Adipocyte (in vitro differentiated cells): ENCODE data around the gene LTBP3.

ENCODE experiments used
- DNase-seq: peaks from one replicate; pipeline ENCODE4 v3.0.0-alpha.2; 2015; ENCODE audit warnings: low read depth
- H3K27me3 ChIP-seq: replicated peaks from 2 replicates; pipeline ENCODE4 v1.7.0; 2013; ENCODE audit warnings: mild to moderate bottlenecking, low read length, moderate library complexity; ENCODE audit not compliant: control insufficient read depth, insufficient read depth
- H3K36me3 ChIP-seq: 2 replicates; pipeline ENCODE4 v1.7.0; 2013; ENCODE audit warnings: low read length, mild to moderate bottlenecking, moderate library complexity; ENCODE audit not compliant: control insufficient read depth, insufficient read depth, severe bottlenecking
- H3K4me1 ChIP-seq: 2 replicates; pipeline ENCODE4 v1.7.0; 2013; ENCODE audit warnings: mild to moderate bottlenecking, low read length, moderate library complexity; ENCODE audit not compliant: control insufficient read depth, insufficient read depth
- H3K4me3 ChIP-seq: 2 replicates; pipeline ENCODE4 v1.7.0; 2013; ENCODE audit warnings: mild to moderate bottlenecking, low read length, moderate library complexity
- H3K9ac ChIP-seq: 2 replicates; pipeline ENCODE4 v1.7.0; 2013; ENCODE audit warnings: mild to moderate bottlenecking, low read length, moderate library complexity
- H3K9me3 ChIP-seq: 2 replicates; pipeline ENCODE4 v1.7.0; 2013; ENCODE audit warnings: mild to moderate bottlenecking, low read length, moderate library complexity; ENCODE audit not compliant: control insufficient read depth

The LTBP3 gene

GRCh38 chr11:65592858-65593517, 34.8 kb upstream of the LTBP3 start:
- H3K9ac ChIP-seq: no peak overlapping the region
- no peaks in the 10 kb centered on the region for H3K9me3 ChIP-seq
- no peaks in the 10 kb centered on the region for H3K27me3 ChIP-seq
- no peak overlapping the region for H3K4me3 ChIP-seq
- H3K4me1 ChIP-seq: peaks cover 20% of the 10 kb centered on the region
- H3K36me3 ChIP-seq: peaks cover 12% of the 10 kb centered on the region
- no peak for DNase-seq

DNA sequence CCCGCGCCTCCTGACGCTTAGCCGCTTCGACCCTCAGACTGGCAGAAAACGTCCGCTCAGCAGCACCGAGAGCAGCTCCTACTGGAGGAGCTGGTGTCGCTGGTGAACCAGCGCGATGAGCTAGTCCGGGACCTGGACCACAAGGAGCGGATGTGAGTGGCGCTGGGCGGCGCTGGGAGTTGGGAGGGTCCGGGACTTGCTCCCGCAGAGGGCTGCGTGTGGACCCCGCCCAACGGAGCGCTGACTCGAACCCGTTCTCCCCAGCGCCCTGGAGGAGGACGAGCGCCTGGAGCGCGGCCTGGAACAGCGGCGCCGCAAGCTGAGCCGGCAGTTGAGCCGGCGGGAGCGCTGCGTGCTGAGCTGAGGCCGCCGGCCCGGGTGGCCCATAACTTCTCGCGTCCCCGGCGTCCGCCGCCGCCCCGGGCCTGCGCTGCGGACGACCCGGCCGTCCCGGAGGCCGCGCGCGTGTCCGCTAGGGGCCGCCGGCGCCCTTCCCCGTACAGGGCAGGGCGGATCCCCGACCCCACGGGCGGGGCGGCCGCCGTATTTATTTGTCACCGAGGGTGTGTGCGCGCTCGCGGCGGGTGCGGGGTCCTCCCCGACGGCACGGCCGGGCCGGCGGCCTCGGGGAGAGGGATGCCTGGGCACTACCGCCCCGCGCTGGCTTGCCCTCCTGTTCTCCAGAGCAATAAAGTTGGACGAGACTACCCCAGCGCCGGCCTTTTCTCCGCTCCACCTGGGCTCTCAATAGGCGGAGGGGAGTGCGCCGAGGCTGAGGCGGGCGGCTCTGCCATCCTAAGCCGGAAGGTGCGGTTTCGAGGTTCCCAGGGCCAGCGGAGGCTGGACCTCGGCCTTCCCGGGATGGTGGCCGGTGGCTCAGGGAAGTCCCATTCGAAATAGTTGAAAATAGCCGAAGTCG, 34.0 kb upstream of the LTBP3 start:
- Histone ChIP-seq H3K9ac (no peak overlapping the region), H3K4me1 (peaks cover 28% of the 10 kb centered on the region), H3K27me3 (no peaks in the 10 kb centered on the region), H3K9me3 (no peaks in the 10 kb centered on the region), H3K36me3 (peaks cover 7% of the 10 kb centered on the region), H3K4me3 (no peak overlapping the region)
- DNase-seq: peak; percentile 59

GRCh38 chr11:65590240-65590738, 32.1 kb upstream of the LTBP3 start:
- DNase-seq: no peak
- Histone ChIP-seq H3K27me3 (no peaks in the 10 kb centered on the region), H3K4me3 (no peak overlapping the region), H3K4me1 (peaks cover 24% of the 10 kb centered on the region), H3K36me3 (peaks cover 7% of the 10 kb centered on the region), H3K9me3 (no peaks in the 10 kb centered on the region), H3K9ac (no peak overlapping the region)

DNA sequence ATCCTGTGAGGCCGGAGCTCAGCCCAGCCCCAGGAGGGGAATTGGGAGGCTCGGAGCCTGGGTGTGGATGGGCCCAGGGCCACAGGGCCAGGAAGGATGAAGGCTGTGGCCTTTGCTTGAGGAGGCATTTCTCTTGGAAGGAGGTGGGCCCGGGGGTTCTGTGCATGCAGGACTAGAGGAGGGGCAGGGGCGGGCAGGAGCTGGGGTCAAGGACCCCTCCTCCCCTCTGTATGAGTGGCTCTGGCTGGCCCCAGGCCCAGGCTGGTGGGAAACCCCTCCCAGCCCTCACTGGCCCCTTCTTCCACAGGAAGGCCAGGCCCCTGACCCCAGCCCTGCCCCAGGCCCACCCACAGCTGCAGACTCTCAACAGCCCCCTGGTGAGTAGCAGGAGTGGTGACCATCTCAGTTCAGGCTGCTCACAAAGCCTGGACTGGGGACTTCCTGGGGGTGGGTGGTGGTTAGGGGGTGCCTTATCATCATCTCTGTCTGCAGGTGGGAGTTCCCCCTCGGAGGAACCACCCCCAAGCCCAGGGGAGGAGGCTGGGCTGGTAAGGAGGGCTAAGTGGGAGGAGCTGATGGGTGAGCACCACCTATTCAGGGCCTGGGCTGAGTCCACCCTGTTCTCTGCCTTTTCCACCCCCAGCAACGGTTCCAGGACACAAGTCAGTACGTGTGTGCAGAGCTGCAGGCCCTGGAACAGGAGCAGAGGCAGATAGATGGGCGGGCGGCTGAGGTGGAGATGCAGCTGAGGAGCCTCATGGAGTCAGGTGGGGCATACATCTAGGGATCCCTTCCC, 31.5 kb upstream of the LTBP3 start:
- no peak overlapping the region for H3K4me3 ChIP-seq
- no peak for DNase-seq
- no peaks in the 10 kb centered on the region for H3K27me3 ChIP-seq
- H3K4me1 ChIP-seq: peaks cover 19% of the 10 kb centered on the region
- H3K9me3 ChIP-seq: no peaks in the 10 kb centered on the region
- no peak overlapping the region for H3K9ac ChIP-seq
- peaks cover 7% of the 10 kb centered on the region for H3K36me3 ChIP-seq

DNA sequence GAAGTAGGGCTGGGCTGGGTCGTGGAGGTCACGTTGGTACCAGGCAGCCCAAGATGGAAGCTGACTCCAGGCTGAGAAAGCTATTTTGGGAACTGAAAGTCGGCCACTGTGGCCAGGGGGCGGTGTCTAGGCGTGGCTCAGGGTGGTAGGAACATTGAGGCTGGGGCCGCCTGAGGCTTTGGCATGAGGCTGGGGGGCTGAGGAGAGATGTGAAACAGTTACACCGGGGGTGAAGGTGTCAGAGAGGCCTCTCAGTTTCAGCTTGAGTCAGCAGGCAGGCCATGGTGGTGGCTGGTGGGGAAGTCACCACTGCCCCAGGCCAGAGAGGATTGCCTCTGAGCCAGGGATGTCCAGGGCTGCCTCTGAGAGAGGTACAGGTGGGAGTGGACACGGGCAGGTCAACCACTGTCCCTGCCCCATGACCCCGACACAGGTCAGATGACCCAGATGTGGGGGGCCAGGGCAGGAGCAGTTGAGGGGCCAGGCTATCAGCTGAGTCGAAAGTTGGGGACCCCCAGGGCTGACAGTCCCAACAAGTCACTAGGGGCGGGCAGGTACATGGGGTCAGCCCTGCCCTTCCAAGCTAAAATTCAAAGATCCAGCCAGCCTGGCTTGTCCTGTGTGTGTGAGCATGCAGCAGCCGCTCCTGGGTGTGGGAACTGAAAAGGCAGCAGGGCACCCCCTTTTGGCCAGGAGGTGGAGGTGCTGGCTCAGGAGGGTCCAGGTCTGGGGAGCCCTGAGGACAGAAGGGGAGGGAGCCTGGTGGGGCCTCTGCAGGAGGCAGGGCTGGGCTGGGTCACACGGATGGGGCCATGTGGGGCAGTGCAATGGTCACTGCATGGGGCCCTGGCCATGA, 30.3 kb upstream of the LTBP3 start:
- DNase-seq: peak; percentile 46
- no peaks in the 10 kb centered on the region for H3K9me3 ChIP-seq
- H3K4me1 ChIP-seq: peaks cover 19% of the 10 kb centered on the region
- peaks cover 13% of the 10 kb centered on the region for H3K36me3 ChIP-seq
- H3K27me3 ChIP-seq: no peaks in the 10 kb centered on the region
- peak overlapping the region; percentile 75 for H3K9ac ChIP-seq
- H3K4me3 ChIP-seq: no peak overlapping the region

GRCh38 chr11:65586676-65587075, 28.5 kb upstream of the LTBP3 start:
- H3K36me3 ChIP-seq: peaks cover 16% of the 10 kb centered on the region
- H3K27me3 ChIP-seq: no peaks in the 10 kb centered on the region
- H3K9ac ChIP-seq: peak overlapping the region; percentile 75
- DNase-seq: no peak
- no peak overlapping the region for H3K4me3 ChIP-seq
- H3K4me1 ChIP-seq: peaks cover 19% of the 10 kb centered on the region
- H3K9me3 ChIP-seq: no peaks in the 10 kb centered on the region

GRCh38 chr11:65586247-65586630, 28.1 kb upstream of the LTBP3 start:
- no peaks in the 10 kb centered on the region for H3K27me3 ChIP-seq
- H3K36me3 ChIP-seq: peaks cover 18% of the 10 kb centered on the region
- H3K9me3 ChIP-seq: no peaks in the 10 kb centered on the region
- H3K4me3 ChIP-seq: no peak overlapping the region
- DNase-seq: no peak
- no peak overlapping the region for H3K9ac ChIP-seq
- H3K4me1 ChIP-seq: peaks cover 19% of the 10 kb centered on the region

DNA sequence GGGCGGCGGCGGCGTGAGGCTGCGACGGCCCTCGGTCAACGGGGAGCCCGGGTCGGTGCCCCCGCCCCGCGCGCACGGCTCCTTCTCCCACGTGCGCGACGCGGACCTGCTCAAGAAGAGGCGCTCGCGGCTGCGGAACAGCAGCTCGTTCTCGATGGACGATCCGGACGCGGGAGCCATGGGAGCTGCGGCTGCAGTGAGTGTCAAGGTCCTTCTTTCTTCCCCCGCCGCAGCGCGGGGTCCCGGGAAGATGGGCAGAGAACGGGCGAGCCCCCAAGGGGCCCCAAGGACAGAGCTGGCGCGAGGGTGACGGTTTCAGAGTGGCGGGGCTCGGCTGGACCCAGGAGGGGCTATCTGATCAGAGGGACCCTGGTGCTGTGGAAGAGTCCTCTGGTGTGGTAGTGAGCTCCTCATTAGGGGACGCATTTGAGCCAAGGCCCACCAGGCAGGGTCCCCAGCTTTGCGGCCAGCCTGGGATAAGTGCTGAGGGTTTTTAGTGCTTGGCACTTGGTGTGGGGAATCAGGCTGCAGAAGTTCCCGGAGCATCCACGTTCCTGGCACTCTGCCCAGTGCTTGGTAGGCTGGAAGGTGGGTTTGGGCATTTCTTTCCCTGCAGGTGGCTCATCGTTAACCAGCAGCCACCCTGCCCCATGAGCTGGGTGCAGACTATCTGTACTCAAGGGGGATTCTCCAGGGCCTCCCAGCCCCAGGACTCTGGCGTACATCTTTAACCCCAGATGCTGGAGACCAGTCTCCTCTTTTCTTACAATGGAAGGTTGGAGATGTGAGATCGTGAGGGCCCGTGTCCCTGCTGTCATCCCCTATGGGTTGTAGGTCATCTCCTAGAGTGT, 27.5 kb upstream of the LTBP3 start:
- no peak overlapping the region for H3K9ac ChIP-seq
- H3K4me1 ChIP-seq: peaks cover 19% of the 10 kb centered on the region
- H3K27me3 ChIP-seq: no peaks in the 10 kb centered on the region
- no peak overlapping the region for H3K4me3 ChIP-seq
- peaks cover 18% of the 10 kb centered on the region for H3K36me3 ChIP-seq
- no peak for DNase-seq
- no peaks in the 10 kb centered on the region for H3K9me3 ChIP-seq

- Histone ChIP-seq H3K27me3 (no peaks in the 10 kb centered on the region), H3K4me1 (peaks cover 19% of the 10 kb centered on the region), H3K36me3 (peaks cover 18% of the 10 kb centered on the region), H3K9ac (no peak overlapping the region), H3K4me3 (no peak overlapping the region), H3K9me3 (no peaks in the 10 kb centered on the region)
- no peak for DNase-seq
These were observed 26.6 kb upstream of the LTBP3 start for GRCh38 chr11:65584723-65585171.

- Histone ChIP-seq H3K9me3 (no peaks in the 10 kb centered on the region), H3K4me1 (peaks cover 19% of the 10 kb centered on the region), H3K9ac (no peak overlapping the region), H3K27me3 (no peaks in the 10 kb centered on the region), H3K4me3 (no peak overlapping the region), H3K36me3 (peaks cover 19% of the 10 kb centered on the region)
- no peak for DNase-seq
These were observed 25.9 kb upstream of the LTBP3 start for GRCh38 chr11:65584106-65584505.
